ENCODE results near the gene ARGLU1.

ARGLU1 gene

DNA sequence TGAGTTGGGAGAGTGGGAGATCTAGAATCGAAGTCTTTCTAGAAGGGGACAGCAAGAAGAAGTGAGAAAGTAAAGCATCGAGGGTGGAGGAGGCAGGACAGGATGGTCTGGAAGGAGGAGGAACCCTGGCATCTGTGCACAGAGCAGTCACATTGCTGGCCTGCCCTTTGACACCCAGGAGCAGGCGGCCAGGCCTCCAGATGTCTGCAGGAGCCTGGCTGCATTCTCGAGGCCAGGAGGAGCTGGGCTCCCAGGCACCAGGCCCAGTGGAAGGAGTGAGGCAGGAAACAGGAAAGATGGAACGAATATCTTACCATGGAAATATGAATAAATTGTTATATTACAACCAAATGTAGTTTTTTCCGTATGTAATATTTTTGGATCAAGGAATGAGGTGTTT lies 27.7 kb upstream of the ARGLU1 start:
- TF ChIP-seq, protein P1, sequence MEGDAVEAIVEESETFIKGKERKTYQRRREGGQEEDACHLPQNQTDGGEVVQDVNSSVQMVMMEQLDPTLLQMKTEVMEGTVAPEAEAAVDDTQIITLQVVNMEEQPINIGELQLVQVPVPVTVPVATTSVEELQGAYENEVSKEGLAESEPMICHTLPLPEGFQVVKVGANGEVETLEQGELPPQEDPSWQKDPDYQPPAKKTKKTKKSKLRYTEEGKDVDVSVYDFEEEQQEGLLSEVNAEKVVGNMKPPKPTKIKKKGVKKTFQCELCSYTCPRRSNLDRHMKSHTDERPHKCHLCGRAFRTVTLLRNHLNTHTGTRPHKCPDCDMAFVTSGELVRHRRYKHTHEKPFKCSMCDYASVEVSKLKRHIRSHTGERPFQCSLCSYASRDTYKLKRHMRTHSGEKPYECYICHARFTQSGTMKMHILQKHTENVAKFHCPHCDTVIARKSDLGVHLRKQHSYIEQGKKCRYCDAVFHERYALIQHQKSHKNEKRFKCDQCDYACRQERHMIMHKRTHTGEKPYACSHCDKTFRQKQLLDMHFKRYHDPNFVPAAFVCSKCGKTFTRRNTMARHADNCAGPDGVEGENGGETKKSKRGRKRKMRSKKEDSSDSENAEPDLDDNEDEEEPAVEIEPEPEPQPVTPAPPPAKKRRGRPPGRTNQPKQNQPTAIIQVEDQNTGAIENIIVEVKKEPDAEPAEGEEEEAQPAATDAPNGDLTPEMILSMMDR (IDR thresholded peaks at IDR 0.05) = no peak

DNA sequence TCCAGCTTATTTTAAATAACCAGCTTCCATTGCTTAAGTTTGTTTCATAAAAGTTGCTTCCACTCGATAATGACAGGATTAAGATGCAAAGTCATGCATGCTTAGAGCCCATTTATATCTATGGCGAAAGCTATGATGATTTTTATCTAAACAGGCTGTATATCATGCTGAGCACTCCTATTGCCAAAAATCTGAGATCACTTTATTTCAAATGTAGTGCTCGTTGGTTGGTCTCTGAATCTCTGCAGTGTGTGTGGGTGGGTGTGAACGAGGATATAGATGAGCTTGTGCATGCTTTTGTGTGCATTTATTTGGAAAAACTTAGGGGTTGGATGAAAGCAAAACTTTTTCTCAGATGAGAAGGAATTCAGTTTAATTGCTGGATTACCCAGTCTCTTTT lies 27.0 kb upstream of the ARGLU1 start:
- TF ChIP-seq, protein P1 (IDR thresholded peaks at IDR 0.05) = no peak

DNA sequence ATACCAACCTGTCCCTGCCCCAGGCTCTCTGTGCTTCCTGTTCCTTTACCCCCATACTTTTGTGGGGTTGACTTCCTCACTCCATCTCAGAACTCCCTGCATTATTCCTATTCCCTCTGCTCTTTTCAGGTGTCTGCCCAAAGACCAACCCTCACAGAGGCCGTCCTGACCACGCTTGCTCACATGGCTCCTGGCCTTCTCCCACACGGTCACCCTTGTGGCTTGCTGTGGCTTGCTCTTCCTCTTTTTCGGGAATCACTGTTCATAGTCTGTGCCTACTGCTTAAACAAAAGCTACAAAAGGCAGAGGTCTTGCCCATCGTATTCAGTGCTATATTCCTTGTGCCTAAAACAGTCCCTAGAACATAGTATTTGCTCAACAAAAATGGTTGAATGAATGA lies 25.2 kb upstream of the ARGLU1 start:
- TF ChIP-seq, protein P1 (IDR thresholded peaks at IDR 0.05) = no peak

DNA sequence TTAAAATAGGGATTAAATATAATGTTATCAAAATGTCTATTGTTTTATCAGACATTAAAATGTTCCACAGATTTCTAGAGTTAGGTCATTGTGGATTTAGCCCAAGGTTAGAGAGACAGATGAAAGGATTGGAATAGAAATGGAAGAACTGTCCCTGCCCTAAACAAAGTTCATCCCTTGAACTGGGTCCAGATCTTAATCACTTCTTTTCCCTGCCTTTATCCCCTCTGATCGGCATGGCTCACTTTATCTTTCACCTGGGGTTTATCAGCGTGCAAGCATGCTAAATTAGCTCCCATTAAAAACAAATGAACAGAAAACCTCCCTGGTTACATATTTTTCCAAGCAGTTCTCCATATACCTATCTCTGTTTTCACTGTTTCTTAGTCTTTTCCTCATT lies 23.4 kb upstream of the ARGLU1 start:
- TF ChIP-seq, protein P1 (IDR thresholded peaks at IDR 0.05) = no peak

DNA sequence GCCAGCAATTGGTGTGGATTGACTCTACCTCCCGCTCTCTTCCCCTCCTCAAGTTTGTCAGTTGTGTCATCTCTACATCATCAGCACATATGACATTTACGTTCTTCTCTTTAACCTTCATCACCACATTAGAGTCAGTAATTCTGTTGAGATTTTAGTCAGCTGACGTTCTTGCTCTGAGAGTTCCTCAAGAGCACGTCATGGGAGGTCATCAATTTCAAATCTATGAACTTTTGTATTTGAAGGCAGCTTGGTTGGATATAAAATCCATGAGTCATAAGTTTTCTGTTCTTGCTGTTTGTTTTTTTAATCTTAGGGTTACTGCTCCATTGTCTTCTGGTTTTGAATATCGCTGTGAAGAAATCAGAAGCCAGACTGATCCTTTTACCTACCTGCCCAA lies 21.8 kb upstream of the ARGLU1 start:
- TF ChIP-seq, protein P1 (IDR thresholded peaks at IDR 0.05) = no peak

DNA sequence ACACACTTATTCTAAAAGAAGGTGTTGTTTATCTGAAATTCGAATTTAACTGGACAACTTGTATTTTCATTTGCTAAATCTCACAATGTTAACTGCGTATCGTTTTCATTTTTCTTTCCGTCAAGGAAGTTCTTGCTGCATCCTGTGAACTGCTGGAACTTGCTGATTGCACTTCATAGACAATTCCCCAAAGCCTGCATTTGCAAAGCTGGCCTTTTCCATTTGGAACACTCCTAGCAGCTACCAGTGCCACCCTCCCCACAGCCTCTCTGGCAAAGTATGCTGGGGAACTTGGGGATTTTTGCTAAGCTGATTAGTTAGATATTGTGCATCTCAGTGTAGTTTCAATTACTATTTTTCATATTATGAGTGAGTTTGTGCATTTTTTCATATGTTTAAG lies 20.4 kb upstream of the ARGLU1 start:
- TF ChIP-seq, protein P1 (IDR thresholded peaks at IDR 0.05) = no peak

DNA sequence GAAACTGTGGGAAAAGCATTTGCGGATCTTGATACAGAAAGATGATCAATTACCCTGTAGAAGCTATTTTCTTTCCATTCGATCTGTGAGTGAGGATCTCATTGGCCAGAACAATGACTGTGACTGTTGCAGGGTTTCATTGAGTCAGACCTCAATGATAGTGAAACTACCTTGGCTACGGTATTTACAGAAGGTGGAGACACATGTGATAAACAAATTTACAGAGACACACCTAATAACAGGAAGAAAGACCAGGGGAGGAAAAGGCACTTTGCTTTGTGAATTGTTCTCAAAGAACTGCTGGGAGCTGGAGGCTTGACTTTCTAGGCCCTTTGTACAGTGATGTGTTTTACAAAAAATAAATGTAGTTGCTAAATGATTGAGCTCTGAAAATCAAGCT lies 19.9 kb upstream of the ARGLU1 start:
- TF ChIP-seq, protein P1 (IDR thresholded peaks at IDR 0.05) = no peak

DNA sequence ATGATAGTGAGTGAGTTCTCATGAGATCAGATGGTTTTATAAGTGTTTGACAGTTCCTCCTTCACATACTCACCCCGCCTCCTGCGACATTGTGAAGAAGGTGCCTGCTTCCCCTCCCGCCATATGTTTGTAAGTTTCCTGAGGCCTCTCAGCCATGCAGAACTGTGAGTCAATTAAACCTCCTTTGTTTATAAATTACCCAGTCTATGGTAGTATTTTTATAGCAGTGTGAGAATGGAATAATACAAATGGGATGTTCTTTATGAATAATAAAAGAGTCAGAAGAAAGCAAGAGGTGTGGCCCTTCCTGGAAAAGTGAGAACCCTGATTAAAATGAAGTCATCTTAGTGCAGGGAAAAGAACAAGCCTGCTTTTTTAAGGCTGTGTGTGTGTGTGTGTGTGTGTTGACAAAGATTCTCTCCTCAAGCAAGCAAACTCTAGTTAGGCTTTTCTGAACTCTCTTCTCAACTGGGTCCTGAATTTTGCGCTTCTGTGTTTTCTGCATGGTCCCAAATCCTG lies 18.8 kb upstream of the ARGLU1 start:
- TF ChIP-seq, protein P1 (IDR thresholded peaks at IDR 0.05) = no peak

Data from LNCAP (cell line).